ENCODE results near the gene MRPL9. TPM values are rescaled to one million over a fixed set of nuclear protein-coding genes. Genes with fewer than 3 reads are reported as not detected.
A peak's percentile ranks its signal among the peaks of the same experiment; 100 is the strongest.

The MRPL9 gene
- total and polyA plus RNA-seq, 10 of the 15 experiments (the other 5 are each of a cell fraction or from before 2014, with no cell fraction given): 35.7 to 161 (median 110) TPM

GRCh38 chr1:151798571-151798970, 35.3 kb upstream of the MRPL9 start:
- no peak for FAIRE-seq
- RAD21 ChIA-PET (ENCODE audit: unreplicated experiment): interaction anchor here (0.9 kb wide), 1 partner anchor 29 kb away, joined by 3 read pairs; no protein-coding TSS in a partner anchor
- TF ChIP-seq RELA (IDR thresholded peaks at IDR 0.05; ENCODE audit: borderline replicate concordance, partially characterized antibody) (no peak), NBN (IDR thresholded peaks at IDR 0.05) (no peak), CREM (IDR thresholded peaks at IDR 0.05; ENCODE audit: low read depth) (no peak), LARP7 (IDR thresholded peaks at IDR 0.05) (no peak), RELB (IDR thresholded peaks at IDR 0.05; ENCODE audit: low read depth) (no peak), IKZF2 (IDR thresholded peaks at IDR 0.05) (no peak), TCF7 (IDR thresholded peaks at IDR 0.05; ENCODE audit: borderline replicate concordance) (no peak), NFIC (IDR thresholded peaks at IDR 0.05; ENCODE audit: low read depth, low read length) (no peak), RUNX3 (IDR thresholded peaks at IDR 0.05; ENCODE audit: low read length) (no peak), CEBPZ (IDR thresholded peaks at IDR 0.05; ENCODE audit: low read depth, low read length) (no peak)
- TF ChIP-seq, protein P1, sequence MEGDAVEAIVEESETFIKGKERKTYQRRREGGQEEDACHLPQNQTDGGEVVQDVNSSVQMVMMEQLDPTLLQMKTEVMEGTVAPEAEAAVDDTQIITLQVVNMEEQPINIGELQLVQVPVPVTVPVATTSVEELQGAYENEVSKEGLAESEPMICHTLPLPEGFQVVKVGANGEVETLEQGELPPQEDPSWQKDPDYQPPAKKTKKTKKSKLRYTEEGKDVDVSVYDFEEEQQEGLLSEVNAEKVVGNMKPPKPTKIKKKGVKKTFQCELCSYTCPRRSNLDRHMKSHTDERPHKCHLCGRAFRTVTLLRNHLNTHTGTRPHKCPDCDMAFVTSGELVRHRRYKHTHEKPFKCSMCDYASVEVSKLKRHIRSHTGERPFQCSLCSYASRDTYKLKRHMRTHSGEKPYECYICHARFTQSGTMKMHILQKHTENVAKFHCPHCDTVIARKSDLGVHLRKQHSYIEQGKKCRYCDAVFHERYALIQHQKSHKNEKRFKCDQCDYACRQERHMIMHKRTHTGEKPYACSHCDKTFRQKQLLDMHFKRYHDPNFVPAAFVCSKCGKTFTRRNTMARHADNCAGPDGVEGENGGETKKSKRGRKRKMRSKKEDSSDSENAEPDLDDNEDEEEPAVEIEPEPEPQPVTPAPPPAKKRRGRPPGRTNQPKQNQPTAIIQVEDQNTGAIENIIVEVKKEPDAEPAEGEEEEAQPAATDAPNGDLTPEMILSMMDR (IDR thresholded peaks at IDR 0.05 in 2 of 3, conservative IDR thresholded peaks at IDR 0.05 in 1 of 3; ENCODE audit: control insufficient read depth in 2 of 3, extremely low read depth in 1 of 3, insufficient read depth in 1 of 3, low read depth in 3 of 3, low read length in 3 of 3): no peak
- TF ChIP-seq, protein P2, sequence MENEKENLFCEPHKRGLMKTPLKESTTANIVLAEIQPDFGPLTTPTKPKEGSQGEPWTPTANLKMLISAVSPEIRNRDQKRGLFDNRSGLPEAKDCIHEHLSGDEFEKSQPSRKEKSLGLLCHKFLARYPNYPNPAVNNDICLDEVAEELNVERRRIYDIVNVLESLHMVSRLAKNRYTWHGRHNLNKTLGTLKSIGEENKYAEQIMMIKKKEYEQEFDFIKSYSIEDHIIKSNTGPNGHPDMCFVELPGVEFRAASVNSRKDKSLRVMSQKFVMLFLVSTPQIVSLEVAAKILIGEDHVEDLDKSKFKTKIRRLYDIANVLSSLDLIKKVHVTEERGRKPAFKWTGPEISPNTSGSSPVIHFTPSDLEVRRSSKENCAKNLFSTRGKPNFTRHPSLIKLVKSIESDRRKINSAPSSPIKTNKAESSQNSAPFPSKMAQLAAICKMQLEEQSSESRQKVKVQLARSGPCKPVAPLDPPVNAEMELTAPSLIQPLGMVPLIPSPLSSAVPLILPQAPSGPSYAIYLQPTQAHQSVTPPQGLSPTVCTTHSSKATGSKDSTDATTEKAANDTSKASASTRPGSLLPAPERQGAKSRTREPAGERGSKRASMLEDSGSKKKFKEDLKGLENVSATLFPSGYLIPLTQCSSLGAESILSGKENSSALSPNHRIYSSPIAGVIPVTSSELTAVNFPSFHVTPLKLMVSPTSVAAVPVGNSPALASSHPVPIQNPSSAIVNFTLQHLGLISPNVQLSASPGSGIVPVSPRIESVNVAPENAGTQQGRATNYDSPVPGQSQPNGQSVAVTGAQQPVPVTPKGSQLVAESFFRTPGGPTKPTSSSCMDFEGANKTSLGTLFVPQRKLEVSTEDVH (IDR thresholded peaks at IDR 0.05; ENCODE audit: low read depth, partially characterized antibody): no peak

More at GRCh38 chr1:151798571-151798970, 35.3 kb upstream of the MRPL9 start:
- in situ Hi-C loops (cut with MboI) (no loop called here), intact Hi-C loops (cut with micrococcal nuclease; ENCODE audit: unreplicated experiment) (no loop called here)
- 61% methylated on average over 5 of the region's 5 CpGs for WGBS (ENCODE audit: insufficient coverage, insufficient replicate concordance, low lambda C conversion rate, missing lambda C conversion rate)
- ChIA-PET POLR2A (no interaction called here), CTCF (interaction anchor here (1.2 to 1.3 kb wide), 2 partner anchors 37 to 38 kb away, joined by 3 read pairs; no protein-coding TSS in a partner anchor), SMC1A (ENCODE audit: uncharacterized antibody, unreplicated experiment) (interaction anchor here (1.8 kb wide), 1 partner anchor 11 kb away, joined by 4 read pairs; no protein-coding TSS in a partner anchor)
- Histone ChIP-seq H3K4me3 (no peak overlapping the region), H3K27me3 (replicated peaks in 1 of 2; ENCODE audit: control insufficient read depth in 2 of 2, insufficient read depth in 2 of 2, low read length in 1 of 2) (peaks cover 0 to 9% of the 10 kb centered on the region in 2 experiments; a peak in 2 of 4 replicates), H3K4me1 (ENCODE audit: control insufficient read depth, insufficient read depth, low read length) (no peaks in the 10 kb centered on the region), H3K27ac (ENCODE audit: control insufficient read depth, insufficient read depth) (no peak overlapping the region), H3K9ac (ENCODE audit: control insufficient read depth, insufficient read depth, low read length) (no peak overlapping the region), H2AFZ (ENCODE audit: control insufficient read depth, low read depth, low read length) (no peak overlapping the region), H3K79me2 (ENCODE audit: control insufficient read depth, insufficient read depth, low read length) (no peaks in the 10 kb centered on the region), H4K20me1 (ENCODE audit: control insufficient read depth, insufficient read depth) (no peaks in the 10 kb centered on the region), H3K36me3 (ENCODE audit: control insufficient read depth in 2 of 2, insufficient read depth in 2 of 2, low read length in 1 of 2) (no peaks in the 10 kb centered on the region), H3K4me2 (ENCODE audit: control insufficient read depth, insufficient read depth) (no peak overlapping the region), H3K9me3 (replicated peaks; ENCODE audit: control insufficient read depth, insufficient read depth, low read length) (no peaks in the 10 kb centered on the region)
- DNase-seq (ENCODE audit: low read depth, low spot score) (no peak), ATAC-seq (peak; percentile 85)
- BruUV-seq (replicated peaks): no TSS peak

Measured in GM12878 (cell line).